ENCODE results near the gene SLC5A2. TPM values are rescaled to one million over a fixed set of nuclear protein-coding genes. Genes with fewer than 3 reads are reported as not detected.

SLC5A2 gene
- total RNA-seq, 3 donors from 2014 or later, result not detected

DNA sequence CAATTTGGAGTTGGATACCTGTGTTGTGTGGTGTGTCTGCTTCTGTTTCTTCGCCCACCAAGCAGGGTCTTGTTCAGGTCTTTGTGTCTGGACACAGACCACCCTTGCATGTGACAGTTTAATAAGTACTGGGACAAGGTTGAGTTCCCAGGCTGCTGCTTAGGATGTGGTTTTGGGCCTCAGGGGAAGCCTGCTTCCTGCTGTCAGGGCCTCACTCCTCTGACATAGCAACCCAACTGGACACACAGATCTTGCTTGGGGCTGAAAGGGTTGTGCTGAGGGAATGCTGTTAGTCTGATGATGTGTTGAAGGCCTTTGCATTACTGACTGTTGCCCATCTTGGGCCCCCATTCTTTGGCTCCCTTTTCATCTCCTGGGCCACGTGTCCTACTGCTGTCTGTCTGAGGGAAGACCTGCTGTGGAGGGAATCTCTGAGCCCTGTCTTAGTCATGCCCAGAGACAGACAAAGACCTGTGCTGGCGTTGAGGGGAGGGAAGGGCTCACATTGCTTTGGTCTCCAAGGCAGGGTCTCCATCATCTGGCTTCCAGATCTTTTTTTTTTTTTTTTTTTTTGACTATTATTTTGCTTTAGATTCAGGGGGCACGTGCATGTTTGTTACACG, 15.7 kb upstream of the SLC5A2 start:
- Mint-ChIP-seq H3K4me3 (no peak overlapping the region), H3K9me3 (no peaks in the 10 kb centered on the region)

DNA sequence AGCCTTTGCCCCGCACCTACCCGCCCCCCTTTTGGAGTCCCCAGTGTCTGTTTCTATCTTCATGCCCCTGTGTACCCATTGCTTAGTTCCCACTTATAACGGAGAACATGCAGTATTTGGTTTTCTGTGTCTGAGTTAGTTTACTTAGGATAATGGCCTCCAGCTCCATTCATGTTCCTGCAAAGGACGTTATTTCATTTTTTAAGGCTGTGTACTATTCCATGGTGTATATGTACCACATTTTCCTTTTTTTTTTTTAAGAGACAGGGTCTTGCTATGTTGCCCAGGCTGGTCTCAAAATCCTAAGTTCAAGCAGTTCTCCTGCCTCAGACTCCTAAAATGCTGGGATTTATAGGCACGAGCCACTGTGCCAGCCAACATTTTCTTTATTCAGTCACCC, 15.1 kb upstream of the SLC5A2 start:
- no peak for DNase-seq
- Mint-ChIP-seq H3K36me3 (ENCODE audit: insufficient read depth) (peaks cover 20% of the 10 kb centered on the region), H3K9me3 (no peaks in the 10 kb centered on the region), H3K4me1 (ENCODE audit: low read depth) (peaks cover 13% of the 10 kb centered on the region), H3K4me3 (no peak overlapping the region), H3K27me3 (ENCODE audit: low read depth) (peaks cover 6% of the 10 kb centered on the region)
- ATAC-seq, result no peak

More for the DNA sequence above, 15.7 kb upstream of the SLC5A2 start:
- Mint-ChIP-seq H3K36me3 (ENCODE audit: insufficient read depth) (peaks cover 24% of the 10 kb centered on the region), H3K27me3 (ENCODE audit: low read depth) (no peaks in the 10 kb centered on the region), H3K4me1 (ENCODE audit: low read depth) (peaks cover 11% of the 10 kb centered on the region)
- ATAC-seq, result peak in 1 of 2 donors; percentile 44
- DNase-seq, result no peak

DNA sequence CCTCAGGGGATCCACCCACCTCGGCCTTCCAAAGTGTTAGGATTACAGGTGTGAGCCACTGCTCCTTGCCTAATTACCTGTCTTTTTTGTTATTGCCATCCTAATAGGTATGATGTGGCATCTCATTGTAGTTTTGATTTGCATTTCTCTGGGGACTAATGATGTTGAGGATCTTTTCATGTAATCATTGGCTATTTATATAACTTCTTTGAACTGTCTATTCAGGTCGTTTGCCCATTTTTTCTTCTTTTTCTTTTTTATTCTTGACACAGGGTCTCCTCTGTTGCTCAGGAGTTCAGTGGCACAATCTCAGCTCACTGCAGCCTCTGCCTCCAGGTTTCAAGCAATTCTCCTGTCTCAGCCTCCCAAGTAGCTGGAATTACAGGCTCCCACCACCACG, 12.3 kb upstream of the SLC5A2 start:
- H3K4me3 Mint-ChIP-seq, result no peak overlapping the region
- peaks cover 12% of the 10 kb centered on the region for H3K27me3 Mint-ChIP-seq (ENCODE audit: low read depth)
- H3K4me1 Mint-ChIP-seq (ENCODE audit: low read depth), result peaks cover 15% of the 10 kb centered on the region
- peaks cover 6% of the 10 kb centered on the region for H3K36me3 Mint-ChIP-seq (ENCODE audit: insufficient read depth)
- no peak for ATAC-seq
- H3K9me3 Mint-ChIP-seq, result no peaks in the 10 kb centered on the region
- no peak for DNase-seq

DNA sequence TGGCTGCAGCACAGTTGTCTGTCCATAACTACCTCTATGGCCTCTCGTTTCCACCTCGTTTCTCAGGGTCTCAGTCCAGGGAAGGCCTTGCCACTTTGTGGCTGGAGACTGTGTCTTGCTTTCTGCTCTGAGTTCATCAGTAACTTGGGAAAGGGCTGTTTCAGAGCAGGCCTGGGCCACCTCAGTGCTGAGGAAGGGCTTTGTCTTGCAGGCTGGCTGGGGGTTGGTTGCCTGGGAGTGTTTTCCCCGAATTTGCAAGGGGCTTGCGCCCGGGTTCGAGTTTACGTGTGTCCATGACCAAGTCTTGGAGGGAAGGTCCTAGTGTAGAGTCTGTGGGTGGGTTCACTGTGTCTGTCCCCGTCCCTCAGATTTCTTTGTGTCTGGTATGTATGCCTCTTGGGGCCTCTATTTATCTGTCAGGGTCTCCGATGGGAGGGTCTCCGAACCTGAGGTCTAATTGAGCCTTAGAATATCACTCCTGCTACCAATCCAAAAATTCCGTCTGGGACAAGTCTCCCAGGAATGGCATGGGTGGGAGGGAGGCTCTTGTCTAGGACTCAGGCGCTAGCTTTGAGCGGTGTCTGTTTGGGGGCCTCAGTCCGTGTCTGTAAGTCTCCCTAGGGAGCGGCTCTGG, 11.6 kb upstream of the SLC5A2 start:
- Mint-ChIP-seq H3K27me3 (ENCODE audit: low read depth) (peaks cover 12% of the 10 kb centered on the region), H3K4me3 (no peak overlapping the region), H3K36me3 (ENCODE audit: insufficient read depth) (peaks cover 6% of the 10 kb centered on the region), H3K9me3 (no peaks in the 10 kb centered on the region), H3K4me1 (ENCODE audit: low read depth) (peaks cover 19% of the 10 kb centered on the region)
- no peak for DNase-seq
- ATAC-seq, result no peak

DNA sequence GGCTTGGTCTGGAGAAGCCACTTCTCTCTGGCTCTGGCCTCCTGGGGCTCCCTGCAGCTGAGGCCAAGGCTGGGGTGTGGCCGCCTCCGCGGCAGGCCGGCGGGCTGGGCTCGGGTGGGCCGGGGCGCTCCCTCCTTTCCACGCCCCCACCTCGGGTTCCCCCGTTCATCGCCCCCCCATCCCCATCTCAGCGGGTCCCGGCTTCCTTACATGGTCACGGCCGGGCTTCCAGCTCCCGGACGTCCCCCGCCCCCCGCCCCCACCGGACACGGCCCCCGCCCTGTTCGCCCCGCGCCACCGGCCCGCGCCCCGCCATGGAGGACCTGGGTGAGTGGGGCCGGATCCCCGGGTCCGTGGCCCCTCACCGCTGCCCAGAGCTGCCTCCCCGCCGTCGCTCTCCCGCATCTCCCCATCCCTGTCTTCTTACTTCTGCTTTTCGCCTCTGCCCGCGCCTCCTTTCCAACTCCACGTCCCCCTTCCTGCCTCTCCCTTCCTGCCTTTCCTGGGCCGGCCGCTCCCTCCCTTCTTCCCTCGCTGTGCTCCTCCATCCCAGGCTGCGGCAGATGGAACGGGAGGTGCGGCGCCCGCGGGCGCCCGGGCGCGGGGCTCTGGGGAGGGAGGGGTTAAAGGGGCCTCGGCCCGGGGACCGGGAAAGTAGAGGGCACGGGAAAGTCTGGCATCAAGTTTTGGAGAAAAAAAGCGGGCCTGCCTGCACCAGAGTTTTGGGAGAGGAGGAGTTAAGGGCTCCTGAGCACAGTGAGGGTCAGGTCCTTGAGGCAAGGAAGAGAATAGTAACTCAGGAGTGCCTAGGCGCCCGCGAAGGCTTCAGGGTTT, 10.8 kb upstream of the SLC5A2 start, which contains the start of gene TGFB1I1:
Gene TGFB1I1, plus strand, starts transcription at position 278 of the 834 bp plus-strand sequence. Its CDS starts 37 bp downstream, at position 315.
- DNase-seq, result no peak
- ATAC-seq, result no peak
- Mint-ChIP-seq H3K36me3 (ENCODE audit: insufficient read depth) (peaks cover 1% of the 10 kb centered on the region), H3K27me3 (ENCODE audit: low read depth) (peaks cover 12% of the 10 kb centered on the region), H3K4me3 (peak within 1 kb of the TSS; percentile 46), H3K9me3 (no peaks in the 10 kb centered on the region), H3K4me1 (ENCODE audit: low read depth) (peaks cover 17% of the 10 kb centered on the region)

DNA sequence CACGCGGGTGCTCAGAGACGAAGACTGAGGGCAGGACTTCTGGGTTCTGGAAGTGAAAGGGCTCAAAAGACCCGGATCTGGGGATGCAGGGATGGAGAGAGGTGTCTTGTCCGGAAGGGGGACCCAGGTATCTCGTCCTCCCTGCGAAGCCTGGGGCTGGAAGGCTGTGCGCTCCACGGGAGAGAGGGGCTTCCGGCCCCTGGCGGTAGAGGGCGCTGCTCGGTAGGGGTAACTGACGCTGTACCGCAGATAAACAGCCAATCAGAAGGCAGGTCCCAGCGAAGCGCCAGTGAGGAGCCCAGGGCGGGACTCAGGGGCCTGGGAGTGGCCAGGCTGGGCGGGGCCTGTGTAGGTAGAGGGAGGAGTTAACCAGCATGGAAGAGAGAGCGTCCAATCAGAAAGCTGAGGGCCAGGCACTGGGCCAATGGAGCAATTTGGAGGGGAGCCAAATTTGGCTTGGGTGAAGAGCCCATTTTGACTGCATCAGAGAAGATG, 10.2 kb upstream of the SLC5A2 start:
- peaks cover 16% of the 10 kb centered on the region for H3K4me1 Mint-ChIP-seq (ENCODE audit: low read depth)
- no peak for DNase-seq
- H3K27me3 Mint-ChIP-seq (ENCODE audit: low read depth), result peaks cover 12% of the 10 kb centered on the region
- H3K36me3 Mint-ChIP-seq (ENCODE audit: insufficient read depth), result no peaks in the 10 kb centered on the region
- peak in 1 of 2 donors; percentile 24 for ATAC-seq
- no peaks in the 10 kb centered on the region for H3K9me3 Mint-ChIP-seq
- peak overlapping the region; percentile 46 for H3K4me3 Mint-ChIP-seq

DNA sequence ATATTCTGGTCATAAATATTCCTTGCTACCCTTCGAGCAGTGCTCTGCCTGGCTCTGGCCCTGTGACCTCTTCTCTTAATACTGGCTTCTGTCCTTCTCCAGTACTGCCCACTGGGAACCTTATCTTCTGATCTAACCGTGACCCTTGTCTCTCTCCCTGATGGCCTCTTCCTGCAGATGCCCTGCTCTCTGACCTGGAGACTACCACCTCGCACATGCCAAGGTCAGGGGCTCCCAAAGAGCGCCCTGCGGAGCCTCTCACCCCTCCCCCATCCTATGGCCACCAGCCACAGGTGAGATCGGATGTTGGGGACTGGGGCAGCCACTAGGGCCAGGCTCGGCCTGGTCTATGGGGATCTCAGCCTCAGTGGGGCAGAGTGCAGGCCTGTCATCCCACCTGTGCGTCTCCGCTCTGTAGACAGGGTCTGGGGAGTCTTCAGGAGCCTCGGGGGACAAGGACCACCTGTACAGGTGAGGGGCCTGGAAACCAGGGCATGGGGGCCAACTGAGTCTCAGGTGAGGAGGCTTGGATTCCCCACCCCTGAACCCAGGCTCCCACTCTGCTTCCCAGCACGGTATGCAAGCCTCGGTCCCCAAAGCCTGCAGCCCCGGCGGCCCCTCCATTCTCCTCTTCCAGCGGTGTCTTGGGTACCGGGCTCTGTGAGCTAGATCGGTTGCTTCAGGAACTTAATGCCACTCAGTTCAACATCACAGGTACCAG, 9.5 kb upstream of the SLC5A2 start:
- ATAC-seq, result no peak
- Mint-ChIP-seq H3K4me1 (ENCODE audit: low read depth) (peaks cover 20% of the 10 kb centered on the region), H3K4me3 (no peak overlapping the region), H3K36me3 (ENCODE audit: insufficient read depth) (no peaks in the 10 kb centered on the region), H3K9me3 (no peaks in the 10 kb centered on the region), H3K27me3 (ENCODE audit: low read depth) (peaks cover 12% of the 10 kb centered on the region)
- no peak for DNase-seq

DNA sequence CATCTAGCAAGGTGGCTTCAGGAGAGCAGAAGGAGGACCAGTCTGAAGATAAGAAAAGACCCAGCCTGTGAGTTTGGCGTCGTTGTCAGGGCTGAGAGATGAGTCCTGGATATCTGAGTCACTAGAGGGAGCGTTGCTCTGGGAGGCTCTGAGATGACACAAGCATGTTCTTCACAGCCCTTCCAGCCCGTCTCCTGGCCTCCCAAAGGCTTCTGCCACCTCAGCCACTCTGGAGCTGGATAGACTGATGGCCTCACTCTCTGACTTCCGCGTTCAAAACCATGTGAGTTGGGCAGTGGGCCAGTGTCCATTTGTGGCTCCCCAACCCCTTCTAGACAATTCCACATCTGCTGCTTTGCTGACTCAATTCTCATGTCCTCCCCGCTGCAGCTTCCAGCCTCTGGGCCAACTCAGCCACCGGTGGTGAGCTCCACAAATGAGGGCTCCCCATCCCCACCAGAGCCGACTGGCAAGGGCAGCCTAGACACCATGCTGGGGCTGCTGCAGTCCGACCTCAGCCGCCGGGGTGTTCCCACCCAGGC, 8.7 kb upstream of the SLC5A2 start:
- H3K36me3 Mint-ChIP-seq (ENCODE audit: insufficient read depth), result no peaks in the 10 kb centered on the region
- ATAC-seq (no peak), DNase-seq (no peak)
- no peaks in the 10 kb centered on the region for H3K9me3 Mint-ChIP-seq
- peaks cover 12% of the 10 kb centered on the region for H3K27me3 Mint-ChIP-seq (ENCODE audit: low read depth)
- peaks cover 20% of the 10 kb centered on the region for H3K4me1 Mint-ChIP-seq (ENCODE audit: low read depth)
- H3K4me3 Mint-ChIP-seq, result no peak overlapping the region

DNA sequence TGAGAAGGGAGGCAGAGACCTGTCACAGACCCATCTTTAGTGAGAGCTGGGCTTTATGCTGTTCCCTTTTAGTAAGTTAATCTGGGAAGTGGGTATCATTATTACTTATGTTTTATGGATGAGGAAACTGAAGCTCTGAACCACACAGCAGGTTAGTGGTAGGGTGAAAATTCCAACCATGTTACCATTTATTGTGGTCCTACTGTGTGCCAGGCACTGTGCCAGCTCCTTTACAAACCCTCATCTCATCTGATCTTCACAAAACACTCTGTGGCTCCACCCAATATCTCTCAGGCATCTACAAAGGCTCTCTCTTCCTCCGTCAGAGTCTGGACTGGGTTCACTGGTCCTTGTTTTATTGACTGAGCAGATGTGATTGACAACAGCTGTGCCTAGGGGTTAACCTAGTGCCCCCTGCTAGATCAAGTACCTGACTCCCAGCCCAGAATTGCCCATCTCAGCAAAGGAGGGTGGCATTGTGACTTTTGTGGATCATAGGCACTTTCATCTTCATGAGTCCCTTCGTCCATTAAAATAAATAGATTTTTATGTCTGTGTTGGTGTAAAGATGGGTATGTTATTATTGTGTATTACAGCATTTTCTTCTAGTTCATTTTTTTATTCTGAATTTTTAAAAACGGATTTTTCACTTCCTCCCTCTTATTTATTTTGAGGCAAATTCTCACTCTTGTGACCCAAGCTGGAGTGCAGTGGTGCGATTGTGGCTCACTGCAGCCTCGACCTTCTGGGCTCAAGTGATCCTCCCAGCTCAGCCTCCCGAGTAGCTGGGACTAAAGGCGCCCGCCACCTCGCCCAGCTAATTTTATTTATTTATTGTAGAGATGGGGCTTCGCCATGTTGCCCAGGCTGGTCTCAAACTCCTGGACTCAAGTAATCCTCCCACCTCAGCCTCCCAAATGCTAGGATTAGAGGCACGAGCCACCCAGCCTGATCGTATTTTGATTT, 7.9 kb upstream of the SLC5A2 start:
- no peak for ATAC-seq
- Mint-ChIP-seq H3K4me3 (no peak overlapping the region), H3K9me3 (no peaks in the 10 kb centered on the region)

DNA sequence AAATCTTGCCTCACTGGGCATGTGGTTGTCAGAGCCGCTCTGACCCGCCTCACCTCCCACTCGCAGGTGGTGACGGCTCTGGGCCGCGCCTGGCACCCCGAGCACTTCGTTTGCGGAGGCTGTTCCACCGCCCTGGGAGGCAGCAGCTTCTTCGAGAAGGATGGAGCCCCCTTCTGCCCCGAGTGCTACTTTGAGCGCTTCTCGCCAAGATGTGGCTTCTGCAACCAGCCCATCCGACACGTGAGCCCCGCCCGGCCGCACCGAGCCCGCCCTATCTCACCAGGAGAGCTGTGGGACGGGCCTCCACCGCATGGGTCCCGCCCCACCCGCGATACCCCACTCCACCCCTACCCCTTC, 7.0 kb upstream of the SLC5A2 start:
- Mint-ChIP-seq H3K36me3 (ENCODE audit: insufficient read depth) (no peaks in the 10 kb centered on the region), H3K4me3 (peak overlapping the region; percentile 79), H3K27me3 (ENCODE audit: low read depth) (peaks cover 12% of the 10 kb centered on the region)

More for the DNA sequence above, 7.9 kb upstream of the SLC5A2 start:
- Mint-ChIP-seq H3K36me3 (ENCODE audit: insufficient read depth) (no peaks in the 10 kb centered on the region), H3K4me1 (ENCODE audit: low read depth) (peaks cover 20% of the 10 kb centered on the region), H3K27me3 (ENCODE audit: low read depth) (peaks cover 12% of the 10 kb centered on the region)
- DNase-seq, result no peak

DNA sequence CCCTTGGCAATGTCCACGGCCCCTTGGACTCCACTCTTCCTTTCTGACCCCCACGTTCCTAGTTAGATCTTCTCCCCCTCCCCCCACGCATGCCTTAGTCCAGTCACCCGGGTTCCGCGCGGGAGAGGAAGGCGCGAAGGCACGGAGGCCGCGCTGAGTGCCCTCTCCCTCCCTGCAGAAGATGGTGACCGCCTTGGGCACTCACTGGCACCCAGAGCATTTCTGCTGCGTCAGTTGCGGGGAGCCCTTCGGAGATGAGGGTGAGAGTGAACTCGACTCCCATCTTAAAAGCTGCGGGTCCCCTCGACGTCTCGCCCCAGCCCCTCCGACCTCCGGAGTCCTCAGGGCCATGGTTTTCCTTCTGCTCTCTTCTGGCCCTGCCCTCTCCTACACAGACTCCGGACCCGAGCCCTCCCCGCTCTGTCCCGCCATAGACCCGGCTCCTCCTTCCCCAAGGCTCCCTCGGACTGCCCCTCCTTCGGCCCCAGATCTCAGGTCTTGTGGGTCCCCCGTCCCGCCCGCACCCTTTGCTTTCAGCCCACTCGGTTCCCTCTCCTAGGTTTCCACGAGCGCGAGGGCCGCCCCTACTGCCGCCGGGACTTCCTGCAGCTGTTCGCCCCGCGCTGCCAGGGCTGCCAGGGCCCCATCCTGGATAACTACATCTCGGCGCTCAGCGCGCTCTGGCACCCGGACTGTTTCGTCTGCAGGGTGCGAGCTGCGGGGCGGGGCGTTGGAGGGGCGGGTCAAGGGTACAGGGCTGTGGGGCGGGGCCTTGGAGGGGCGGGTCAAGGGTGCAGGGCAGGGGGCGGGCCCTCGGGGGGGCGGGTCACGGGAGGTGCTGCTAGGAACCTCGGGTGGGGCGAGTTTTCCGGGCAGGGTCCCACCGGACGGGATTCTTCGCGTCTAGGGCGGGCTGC, 6.4 kb upstream of the SLC5A2 start:
- H3K36me3 Mint-ChIP-seq (ENCODE audit: insufficient read depth), result no peaks in the 10 kb centered on the region
- ATAC-seq, result peak; percentile 88 to 92
- no peaks in the 10 kb centered on the region for H3K9me3 Mint-ChIP-seq
- peaks cover 12% of the 10 kb centered on the region for H3K27me3 Mint-ChIP-seq (ENCODE audit: low read depth)
- peak; percentile 91 for DNase-seq
- H3K4me1 Mint-ChIP-seq (ENCODE audit: low read depth), result peaks cover 18% of the 10 kb centered on the region
- peak overlapping the region; percentile 79 for H3K4me3 Mint-ChIP-seq

More for the DNA sequence above, 7.0 kb upstream of the SLC5A2 start:
- no peak for DNase-seq
- Mint-ChIP-seq H3K4me1 (ENCODE audit: low read depth) (peaks cover 20% of the 10 kb centered on the region), H3K9me3 (no peaks in the 10 kb centered on the region)
- no peak for ATAC-seq

Measured in activated T-cell treated with anti-CD3 and anti-CD28 coated beads, Interleukin-2, amount 50 U/mL, for 4 hours (primary cell).